Measurements from ENCODE around the gene ARID5B.
"Not testable (repeated sequence)": the region's sequence is repeated elsewhere in the genome, so short reads cannot be mapped to it uniquely, and the experiment has no call there.

ARID5B gene

GRCh38 chr10:61958805-61959204 is 57.3 kb downstream of the ARID5B start:
- FAIRE-seq = no peak
- DNase-seq (ENCODE audit: extremely low spot score, insufficient read length, low read depth) = no peak

- DNase-seq (ENCODE audit: extremely low spot score, insufficient read length, low read depth) = no peak
- FAIRE-seq = peak; percentile 24
These were observed 58.3 kb downstream of the ARID5B start for GRCh38 chr10:61959814-61960213.

GRCh38 chr10:61960396-61961120 is 59.1 kb downstream of the ARID5B start:
- DNase-seq (ENCODE audit: extremely low spot score, insufficient read length, low read depth) = no peak
- no peak for FAIRE-seq

GRCh38 chr10:61961278-61961677 is 59.8 kb downstream of the ARID5B start:
- DNase-seq (ENCODE audit: extremely low spot score, insufficient read length, low read depth) (no peak), FAIRE-seq (peak; percentile 86)

GRCh38 chr10:61962971-61963370 is 61.5 kb downstream of the ARID5B start:
- DNase-seq (ENCODE audit: extremely low spot score, insufficient read length, low read depth) (no peak), FAIRE-seq (no peak)

- FAIRE-seq = peak; percentile 39
- no peak for DNase-seq (ENCODE audit: extremely low spot score, insufficient read length, low read depth)
These were observed 62.2 kb downstream of the ARID5B start for GRCh38 chr10:61963669-61964058.

GRCh38 chr10:61964059-61964709 is 62.7 kb downstream of the ARID5B start:
- DNase-seq (ENCODE audit: extremely low spot score, insufficient read length, low read depth) = no peak
- FAIRE-seq = peak; percentile 85

- peak; percentile 52 for FAIRE-seq
- no peak for DNase-seq (ENCODE audit: extremely low spot score, insufficient read length, low read depth)
These were observed 63.6 kb downstream of the ARID5B start for GRCh38 chr10:61964949-61965702.

- DNase-seq (ENCODE audit: extremely low spot score, insufficient read length, low read depth) = no peak
- peak; percentile 26 for FAIRE-seq
These were observed 64.3 kb downstream of the ARID5B start for GRCh38 chr10:61965703-61966395.

- FAIRE-seq (no peak), DNase-seq (ENCODE audit: extremely low spot score, insufficient read length, low read depth) (no peak)
These were observed 65.8 kb downstream of the ARID5B start for GRCh38 chr10:61967298-61967697.

GRCh38 chr10:61970182-61971002 is 68.9 kb downstream of the ARID5B start:
- peak; percentile 48 for FAIRE-seq
- DNase-seq (ENCODE audit: extremely low spot score, insufficient read length, low read depth) = no peak

- DNase-seq (ENCODE audit: extremely low spot score, insufficient read length, low read depth) (no peak), FAIRE-seq (no peak)
These were observed 69.5 kb downstream of the ARID5B start for GRCh38 chr10:61971003-61971325.

GRCh38 chr10:61973169-61973568 is 71.7 kb downstream of the ARID5B start:
- DNase-seq (ENCODE audit: extremely low spot score, insufficient read length, low read depth) (no peak), FAIRE-seq (no peak)

- no peak for DNase-seq (ENCODE audit: extremely low spot score, insufficient read length, low read depth)
- FAIRE-seq = peak; percentile 56
These were observed 72.4 kb downstream of the ARID5B start for GRCh38 chr10:61973906-61974305.

GRCh38 chr10:61974601-61975390 is 73.3 kb downstream of the ARID5B start:
- FAIRE-seq = peak; percentile 5

GRCh38 chr10:61975391-61975932 is 74.0 kb downstream of the ARID5B start:
- peak; percentile 77 for FAIRE-seq
- DNase-seq (ENCODE audit: extremely low spot score, insufficient read length, low read depth) = no peak

More at GRCh38 chr10:61974601-61975390, 73.3 kb downstream of the ARID5B start:
- no peak for DNase-seq (ENCODE audit: extremely low spot score, insufficient read length, low read depth)

GRCh38 chr10:61976951-61977721 is 75.6 kb downstream of the ARID5B start:
- not testable (repeated sequence) for FAIRE-seq; DNase-seq (ENCODE audit: extremely low spot score, insufficient read length, low read depth)

- DNase-seq (ENCODE audit: extremely low spot score, insufficient read length, low read depth) (no peak), FAIRE-seq (no peak)
These were observed 77.5 kb downstream of the ARID5B start for GRCh38 chr10:61978965-61979364.
